Esophagus muscularis mucosa (tissue), 4 donors: Measurements from ENCODE around the gene PI4K2A. TPM values are rescaled to one million over a fixed set of nuclear protein-coding genes. Genes with fewer than 3 reads are reported as not detected.

Source experiments
- total RNA-seq, 4 donors: library from RNA; depleted of rRNA; stranded (reverse); fragments of >200 nt; gene quantifications; one replicate each; pipeline versions ENCODE4 v1.1.0 to v1.2.1, GENCODE V29; 2016

The PI4K2A gene
- total RNA-seq, 4 donors from 2014 or later, result 17.0 to 27.3 (median 24.1) TPM

Other genes with a start within 250 kb of the PI4K2A start
- 10 to 100 TPM in 2 of 4 donors, 1 to 10 TPM in 2; 7.1 to 20.0 (median 12.1) TPM for gene RRP12, start 239.3 kb upstream of the PI4K2A start, total RNA-seq
- 100 to 1,000 TPM; 282 to 381 (median 321) TPM for gene PGAM1, start 214.5 kb upstream of the PI4K2A start, total RNA-seq
- gene EXOSC1, start 194.7 kb upstream of the PI4K2A start, total RNA-seq, result 10 to 100 TPM; 21.9 to 41.9 (median 30.7) TPM
- gene ZDHHC16, start 194.5 kb upstream of the PI4K2A start, total RNA-seq, result 10 to 100 TPM; 23.9 to 37.2 (median 28.3) TPM
- gene MMS19, start 142.2 kb upstream of the PI4K2A start, total RNA-seq, result 10 to 100 TPM; 46.9 to 51.4 (median 48.6) TPM
- gene UBTD1, start 141.7 kb upstream of the PI4K2A start, total RNA-seq, result 10 to 100 TPM in 3 of 4 donors, 1 to 10 TPM in 1; 4.2 to 18.4 (median 14.1) TPM
- 1 to 10 TPM in 2 of 4 donors, under 1 TPM in 1, not detected in 1; 0.33 to 1.6 (median 1.2) TPM for gene ANKRD2, start 67.9 kb upstream of the PI4K2A start, total RNA-seq
- gene HOGA1, start 56.3 kb upstream of the PI4K2A start, total RNA-seq, result 1 to 10 TPM in 1 of 4 donors, under 1 TPM in 3; 0.45 to 1.5 (median 0.83) TPM
- gene C10orf62, start 51.0 kb upstream of the PI4K2A start, total RNA-seq, result under 1 TPM in 1 of 4 donors, not detected in 3; 0.46 TPM
- gene MORN4, start 7.2 kb upstream of the PI4K2A start, total RNA-seq, result 10 to 100 TPM in 1 of 4 donors, 1 to 10 TPM in 3; 2.1 to 11.5 (median 4.5) TPM
- 10 to 100 TPM; 29.9 to 65.5 (median 36.3) TPM for gene AVPI1, start 46.6 kb downstream of the PI4K2A start, total RNA-seq
- 100 to 1,000 TPM in 1 of 4 donors, 10 to 100 TPM in 3; 43.4 to 104 (median 73.9) TPM for gene MARVELD1, start 73.1 kb downstream of the PI4K2A start, total RNA-seq
- 10 to 100 TPM in 3 of 4 donors, 1 to 10 TPM in 1; 7.1 to 17.2 (median 16.0) TPM for gene ZFYVE27, start 96.5 kb downstream of the PI4K2A start, total RNA-seq
- 10 to 100 TPM; 19.9 to 41.3 (median 34.8) TPM for gene SFRP5, start 131.3 kb downstream of the PI4K2A start, total RNA-seq
- gene GOLGA7B, start 209.2 kb downstream of the PI4K2A start, total RNA-seq, result under 1 TPM; under 0.01 to 0.33 (median 0.18) TPM